Stimulated activated naive CD8-positive, alpha-beta T cell treated with anti-CD3 and anti-CD28 coated beads, Interleukin-15, Interleukin-2, amounts not matched to agents 100 ng/mL and 50 ng/mL, for 24 hours (primary cell): ENCODE measurements around the gene GPD1L.
"Not testable (repeated sequence)": the region's sequence is repeated elsewhere in the genome, so short reads cannot be mapped to it uniquely, and the experiment has no call there.

Experiments used
- H3K27ac Mint-ChIP-seq: one replicate; pipeline ENCODE4 v1.8.0; 2021; ENCODE audit warnings: mild to moderate bottlenecking, mixed read lengths
- H3K27me3 Mint-ChIP-seq: one replicate; pipeline ENCODE4 v1.8.0; 2021; ENCODE audit warnings: mixed read lengths
- H3K36me3 Mint-ChIP-seq: one replicate; pipeline ENCODE4 v1.8.0; 2021; ENCODE audit warnings: low read depth, mixed read lengths
- H3K4me1 Mint-ChIP-seq: one replicate; pipeline ENCODE4 v1.8.0; 2021; ENCODE audit warnings: low read depth, mixed read lengths
- H3K4me3 Mint-ChIP-seq: one replicate; pipeline ENCODE4 v1.8.0; 2021; ENCODE audit warnings: mild to moderate bottlenecking, mixed read lengths
- H3K9me3 Mint-ChIP-seq: one replicate; pipeline ENCODE4 v1.8.0; 2021; ENCODE audit warnings: mixed read lengths

The GPD1L gene

DNA sequence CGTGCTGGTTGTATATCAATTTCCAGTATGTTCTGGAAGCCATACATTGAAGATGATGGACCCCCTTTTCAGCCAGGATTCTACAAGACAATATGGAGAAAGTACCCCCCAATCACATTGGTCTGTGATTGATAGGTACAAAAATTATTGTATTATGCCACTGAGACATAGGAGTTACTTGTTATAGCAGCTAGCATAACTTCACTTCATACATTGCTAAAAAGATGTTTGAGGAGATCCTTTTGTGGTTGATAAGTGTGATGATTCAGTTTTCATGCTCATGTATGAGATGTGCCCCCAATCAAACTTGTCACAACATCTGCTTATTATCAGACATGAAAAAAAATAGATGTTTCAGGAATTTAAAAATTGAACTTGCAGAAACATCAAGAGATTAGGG, 66.0 kb downstream of the GPD1L start:
- no peak overlapping the region for H3K27ac Mint-ChIP-seq
- no peak overlapping the region for H3K4me3 Mint-ChIP-seq
- peaks cover 3% of the 10 kb centered on the region for H3K4me1 Mint-ChIP-seq
- H3K9me3 Mint-ChIP-seq: peaks cover 12% of the 10 kb centered on the region
- H3K36me3 Mint-ChIP-seq: peaks cover 39% of the 10 kb centered on the region
- no peaks in the 10 kb centered on the region for H3K27me3 Mint-ChIP-seq

DNA sequence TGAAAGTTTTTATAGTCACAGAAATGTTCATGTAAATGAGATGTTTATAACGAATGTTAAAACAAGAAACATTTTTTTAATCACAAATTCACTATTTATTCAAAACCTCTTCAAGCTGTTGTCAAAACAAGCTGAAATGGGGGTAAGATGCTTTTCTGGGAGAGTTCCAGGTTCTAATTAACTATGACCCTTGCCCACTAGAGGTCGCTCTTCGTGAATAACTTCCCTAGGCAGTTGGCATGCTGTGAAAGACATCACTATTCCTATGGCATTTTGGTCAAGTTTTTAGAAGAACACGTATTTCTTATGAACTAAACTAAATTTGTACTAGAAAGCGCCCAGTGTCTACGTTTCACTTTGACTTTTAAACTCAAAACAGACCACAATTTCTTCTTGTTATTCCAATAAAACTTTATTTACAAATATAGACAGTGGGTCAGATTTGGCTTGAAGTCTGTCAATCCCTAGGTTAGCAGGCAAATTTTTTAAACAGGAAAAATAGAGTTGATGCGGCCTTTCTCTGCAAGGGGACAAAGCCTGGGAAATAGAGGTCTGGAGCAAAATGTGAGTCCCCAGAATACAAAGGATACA, 69.3 kb downstream of the GPD1L start:
- peaks cover 7% of the 10 kb centered on the region for H3K4me1 Mint-ChIP-seq
- no peaks in the 10 kb centered on the region for H3K27me3 Mint-ChIP-seq
- H3K36me3 Mint-ChIP-seq: peaks cover 14% of the 10 kb centered on the region
- H3K9me3 Mint-ChIP-seq: peaks cover 12% of the 10 kb centered on the region
- no peak overlapping the region for H3K27ac Mint-ChIP-seq
- H3K4me3 Mint-ChIP-seq: no peak overlapping the region

DNA sequence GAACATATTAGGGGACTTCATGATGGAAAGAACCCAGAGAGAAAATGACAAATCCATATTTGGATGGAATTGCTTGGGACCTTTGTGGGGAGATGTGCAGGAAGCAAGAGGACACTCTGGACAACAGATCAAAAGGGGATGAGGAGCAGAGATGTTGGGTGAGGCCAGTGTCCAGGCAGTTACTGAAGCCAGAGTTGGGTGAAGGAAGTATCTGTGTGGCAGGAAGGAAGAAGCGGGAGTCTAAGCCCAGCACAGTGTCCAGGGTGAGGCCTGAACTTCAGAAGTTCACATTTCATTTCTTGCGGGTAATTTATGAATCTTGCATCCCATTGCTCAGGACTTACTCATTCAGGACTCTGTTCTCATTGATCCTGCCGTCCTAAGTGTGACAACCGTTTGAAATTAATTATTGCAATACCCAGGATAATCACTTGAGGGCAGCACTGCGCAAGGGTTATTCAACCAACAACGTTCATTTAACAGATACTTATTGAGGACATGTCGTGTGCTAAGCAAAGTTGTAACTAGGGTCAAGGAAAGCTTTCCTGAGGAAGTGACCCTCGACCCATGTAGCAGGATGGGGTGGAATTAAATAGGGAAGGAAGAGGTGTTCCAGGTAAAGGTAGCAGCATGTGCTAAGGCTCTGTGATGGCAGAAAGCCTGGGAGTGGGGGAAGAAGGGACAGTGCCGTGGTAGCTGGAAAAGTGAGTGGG, 70.7 kb downstream of the GPD1L start:
- peak overlapping the region; percentile 50 for H3K27ac Mint-ChIP-seq
- peaks cover 2% of the 10 kb centered on the region for H3K9me3 Mint-ChIP-seq
- peaks cover 3% of the 10 kb centered on the region for H3K36me3 Mint-ChIP-seq
- no peaks in the 10 kb centered on the region for H3K27me3 Mint-ChIP-seq
- H3K4me3 Mint-ChIP-seq: peak overlapping the region; percentile 75
- H3K4me1 Mint-ChIP-seq: peaks cover 7% of the 10 kb centered on the region

DNA sequence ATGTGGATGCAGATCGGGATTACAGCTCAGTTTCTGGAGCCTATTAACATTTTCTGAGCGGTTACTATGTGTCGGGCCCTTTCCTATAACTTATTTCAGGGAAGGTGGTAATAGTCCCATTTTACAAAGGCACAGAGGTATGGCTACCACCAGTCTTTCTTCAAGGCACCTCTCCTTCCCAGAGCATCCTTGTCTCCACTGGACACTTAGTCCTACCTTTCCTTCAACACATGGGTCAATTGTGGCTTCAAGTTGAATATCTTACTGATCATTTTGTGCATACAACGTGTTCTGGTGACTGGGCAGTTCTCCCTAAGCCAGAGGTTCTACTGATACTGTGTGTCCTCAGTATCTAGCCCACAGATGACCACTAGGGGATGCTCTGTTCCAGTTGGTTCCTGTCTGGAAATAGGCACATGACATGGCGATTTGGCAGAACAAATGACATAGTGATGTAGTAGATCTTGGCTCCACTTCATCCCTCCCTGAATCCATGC, 71.3 kb downstream of the GPD1L start:
- Mint-ChIP-seq H3K4me3 (peak overlapping the region; percentile 75), H3K9me3 (no peaks in the 10 kb centered on the region), H3K27me3 (peaks cover 1% of the 10 kb centered on the region), H3K4me1 (peaks cover 7% of the 10 kb centered on the region), H3K36me3 (no peaks in the 10 kb centered on the region), H3K27ac (peak overlapping the region; percentile 50)

DNA sequence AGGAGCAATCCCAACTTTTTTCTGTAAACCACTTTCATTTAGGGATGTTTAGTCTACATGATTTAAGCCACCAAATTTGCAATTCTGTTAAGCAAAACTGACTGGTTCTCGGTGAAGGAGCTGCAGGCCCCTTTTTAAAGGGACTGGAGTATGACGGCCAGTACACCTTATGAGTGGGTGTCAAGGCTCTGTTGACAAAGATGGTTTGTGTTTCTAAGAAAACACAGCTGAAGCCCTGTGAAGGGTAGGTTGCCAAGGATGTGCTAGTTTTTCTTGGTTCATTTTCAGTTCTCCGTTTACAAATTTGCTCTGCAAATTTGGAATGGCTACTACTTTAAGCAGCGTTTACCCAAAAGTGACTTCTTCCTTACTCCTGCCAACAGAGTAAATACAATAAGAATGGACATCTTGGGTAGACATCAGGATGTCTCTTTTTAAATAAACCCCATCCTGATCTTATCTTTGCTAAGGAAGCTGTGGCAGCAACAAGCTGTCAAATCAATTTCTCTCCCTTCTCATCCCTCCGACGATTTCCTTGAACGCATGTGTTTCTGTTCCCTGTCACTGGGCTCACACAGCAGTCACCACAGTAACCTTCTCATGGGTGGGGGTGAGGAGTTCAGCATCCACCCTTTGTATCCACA, 73.8 kb downstream of the GPD1L start:
- Mint-ChIP-seq H3K27me3 (peaks cover 12% of the 10 kb centered on the region), H3K4me3 (no peak overlapping the region), H3K9me3 (no peaks in the 10 kb centered on the region), H3K4me1 (peaks cover 7% of the 10 kb centered on the region), H3K27ac (no peak overlapping the region), H3K36me3 (no peaks in the 10 kb centered on the region)

DNA sequence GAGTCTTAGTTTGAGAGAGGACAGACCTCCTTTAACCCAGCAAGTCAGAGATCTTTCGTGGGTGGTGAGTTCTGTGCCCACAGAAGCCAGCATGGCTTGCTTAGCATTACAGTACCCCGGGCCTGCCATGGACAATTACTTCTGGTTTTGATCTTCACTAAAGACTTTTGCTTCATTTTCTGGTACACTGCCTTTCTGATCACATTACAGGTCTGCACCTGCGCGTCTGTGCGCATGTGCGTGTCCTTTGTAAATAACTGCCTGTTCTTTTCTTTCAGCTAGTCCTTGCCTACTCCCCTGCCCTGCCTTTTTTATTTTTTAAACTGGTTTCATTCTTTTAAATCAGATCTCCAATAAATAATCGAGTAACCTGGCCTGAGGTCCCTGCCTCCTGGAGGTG, 74.9 kb downstream of the GPD1L start:
- H3K9me3 Mint-ChIP-seq: no peaks in the 10 kb centered on the region
- H3K36me3 Mint-ChIP-seq: no peaks in the 10 kb centered on the region
- H3K27ac Mint-ChIP-seq: no peak overlapping the region
- peaks cover 7% of the 10 kb centered on the region for H3K4me1 Mint-ChIP-seq
- peaks cover 12% of the 10 kb centered on the region for H3K27me3 Mint-ChIP-seq
- H3K4me3 Mint-ChIP-seq: no peak overlapping the region

DNA sequence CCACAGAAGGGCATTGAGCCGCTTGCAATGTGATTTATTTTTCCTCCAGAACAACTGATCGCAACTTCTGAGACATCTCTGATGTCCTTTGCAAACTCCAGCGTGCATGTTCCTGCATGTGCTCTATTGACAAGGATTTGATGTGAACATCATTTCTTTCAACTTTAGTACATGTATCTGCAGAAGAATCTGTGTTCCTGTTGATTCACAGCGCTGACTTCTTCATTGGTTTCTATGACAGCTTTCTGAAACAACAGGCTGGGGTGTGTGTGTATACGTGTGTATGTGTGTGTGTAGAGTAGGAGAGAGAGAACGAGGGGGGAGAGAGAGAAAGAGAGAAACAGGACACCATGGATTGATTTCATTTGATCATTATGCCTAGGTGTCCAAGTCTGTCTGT, 75.4 kb downstream of the GPD1L start:
- peaks cover 12% of the 10 kb centered on the region for H3K27me3 Mint-ChIP-seq
- H3K9me3 Mint-ChIP-seq: no peaks in the 10 kb centered on the region
- H3K4me3 Mint-ChIP-seq: no peak overlapping the region
- H3K4me1 Mint-ChIP-seq: peaks cover 7% of the 10 kb centered on the region
- H3K27ac Mint-ChIP-seq: no peak overlapping the region
- no peaks in the 10 kb centered on the region for H3K36me3 Mint-ChIP-seq

DNA sequence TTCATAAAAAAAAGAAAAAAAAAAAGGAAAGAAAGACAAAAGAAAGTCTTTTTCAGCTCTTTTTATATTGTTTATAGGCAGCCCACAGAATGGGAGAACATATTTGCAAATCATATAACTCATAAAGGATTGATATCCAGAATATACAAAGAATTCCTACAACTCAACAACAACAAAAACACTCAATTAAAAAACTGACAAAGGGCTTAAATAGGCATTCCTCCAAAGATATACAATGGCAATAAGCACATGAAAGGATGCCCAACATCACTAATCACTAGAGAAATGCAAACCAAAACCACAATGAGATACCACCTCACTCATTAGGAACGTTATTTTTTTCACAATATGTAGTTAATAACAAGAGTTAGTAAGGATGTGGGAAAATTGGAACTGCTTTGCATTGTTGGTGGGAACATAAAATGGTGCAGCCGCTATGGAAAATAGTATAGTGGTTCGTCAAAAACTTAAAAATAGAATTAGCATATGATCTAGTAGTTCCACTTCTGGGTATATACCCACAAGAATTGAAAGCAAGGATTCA, 77.8 kb downstream of the GPD1L start:
- H3K4me1 Mint-ChIP-seq: no peaks in the 10 kb centered on the region
- no peak overlapping the region for H3K27ac Mint-ChIP-seq
- H3K36me3 Mint-ChIP-seq: no peaks in the 10 kb centered on the region
- H3K4me3 Mint-ChIP-seq: no peak overlapping the region
- peaks cover 12% of the 10 kb centered on the region for H3K27me3 Mint-ChIP-seq
- no peaks in the 10 kb centered on the region for H3K9me3 Mint-ChIP-seq

DNA sequence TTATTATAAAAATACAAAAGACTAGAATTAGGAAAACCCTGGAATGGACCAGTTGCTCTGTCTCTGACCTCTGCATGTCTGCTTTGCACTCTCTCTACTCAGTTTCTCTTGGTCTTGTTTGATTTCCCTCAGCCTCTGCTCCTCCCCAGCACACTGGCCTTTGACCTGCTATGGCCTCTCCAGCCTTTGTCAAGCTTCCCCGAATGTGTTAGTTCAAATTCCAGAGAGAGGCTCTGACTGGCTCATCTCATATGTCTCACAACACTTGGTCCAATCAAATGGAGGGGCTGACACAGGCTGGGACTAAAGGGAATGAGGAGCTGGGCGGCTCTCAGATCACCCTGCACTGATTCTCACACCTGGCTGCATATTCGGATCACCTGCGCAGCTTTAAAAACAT, 79.7 kb downstream of the GPD1L start:
- no peak overlapping the region for H3K4me3 Mint-ChIP-seq
- H3K27me3 Mint-ChIP-seq: peaks cover 12% of the 10 kb centered on the region
- no peaks in the 10 kb centered on the region for H3K4me1 Mint-ChIP-seq
- H3K27ac Mint-ChIP-seq: no peak overlapping the region
- no peaks in the 10 kb centered on the region for H3K36me3 Mint-ChIP-seq
- H3K9me3 Mint-ChIP-seq: no peaks in the 10 kb centered on the region

DNA sequence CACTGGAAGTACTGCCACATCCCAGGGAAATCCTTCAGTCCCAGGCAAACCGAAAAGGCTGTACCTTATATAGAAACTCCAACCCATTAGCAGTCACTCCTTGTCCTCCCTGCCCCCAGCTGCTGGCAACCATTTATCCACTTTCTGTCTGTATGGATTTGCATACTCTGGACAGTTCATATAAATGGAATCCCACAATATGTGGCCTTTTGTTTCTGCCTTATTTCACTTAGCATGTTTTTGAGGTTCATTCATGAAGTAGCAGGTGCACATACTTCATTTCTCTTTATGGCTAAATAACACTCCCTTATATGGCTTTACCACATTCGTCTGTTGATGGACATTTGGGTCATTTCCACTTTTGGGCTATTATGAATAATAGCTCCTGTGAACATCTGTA, 80.5 kb downstream of the GPD1L start:
- Mint-ChIP-seq H3K4me1 (no peaks in the 10 kb centered on the region), H3K27ac (no peak overlapping the region), H3K27me3 (peaks cover 12% of the 10 kb centered on the region), H3K9me3 (no peaks in the 10 kb centered on the region), H3K4me3 (no peak overlapping the region), H3K36me3 (no peaks in the 10 kb centered on the region)

DNA sequence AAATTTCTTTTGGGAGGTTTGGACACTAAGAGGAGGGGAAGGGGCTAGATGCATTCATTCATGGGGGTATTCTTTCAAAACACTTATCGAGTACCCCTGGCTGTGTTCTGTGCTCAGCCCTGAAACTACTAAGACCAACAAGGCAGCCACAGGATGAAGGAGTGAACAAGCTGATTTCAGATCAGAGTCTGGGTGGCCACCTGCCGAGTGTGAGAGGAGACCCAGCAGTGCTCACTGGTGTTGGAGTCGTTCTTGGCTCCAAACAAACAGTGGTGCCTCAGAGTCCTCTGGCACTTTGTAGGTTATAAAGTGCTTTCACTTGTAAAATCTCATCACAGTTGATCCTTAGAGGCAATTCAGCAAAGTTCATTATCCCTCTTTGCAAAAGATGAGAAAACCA, 83.3 kb downstream of the GPD1L start:
- Mint-ChIP-seq H3K27me3 (peaks cover 3% of the 10 kb centered on the region), H3K4me3 (no peak overlapping the region), H3K36me3 (no peaks in the 10 kb centered on the region), H3K27ac (no peak overlapping the region), H3K9me3 (no peaks in the 10 kb centered on the region), H3K4me1 (no peaks in the 10 kb centered on the region)

DNA sequence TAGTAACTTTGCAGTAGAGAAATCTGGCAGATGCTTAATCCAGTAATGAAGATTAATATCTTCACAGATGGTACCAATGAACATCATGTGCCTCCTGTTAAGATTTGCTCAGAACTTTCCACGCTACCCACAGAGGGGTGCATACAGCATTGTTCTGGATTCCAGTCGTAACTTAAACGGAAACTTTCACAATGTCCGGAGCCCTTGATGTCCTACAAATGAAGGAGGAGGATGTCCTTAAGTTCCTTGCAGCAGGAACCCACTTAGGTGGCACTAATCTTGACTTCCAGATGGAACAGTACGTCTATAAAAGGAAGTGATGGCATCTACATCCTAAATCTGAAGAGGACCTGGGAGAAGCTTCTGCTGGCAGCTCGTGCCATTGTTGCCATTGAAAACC, 84.1 kb downstream of the GPD1L start:
- H3K36me3 Mint-ChIP-seq, H3K4me1 Mint-ChIP-seq, H3K27ac Mint-ChIP-seq, H3K9me3 Mint-ChIP-seq, H3K4me3 Mint-ChIP-seq, H3K27me3 Mint-ChIP-seq: not testable (repeated sequence)

DNA sequence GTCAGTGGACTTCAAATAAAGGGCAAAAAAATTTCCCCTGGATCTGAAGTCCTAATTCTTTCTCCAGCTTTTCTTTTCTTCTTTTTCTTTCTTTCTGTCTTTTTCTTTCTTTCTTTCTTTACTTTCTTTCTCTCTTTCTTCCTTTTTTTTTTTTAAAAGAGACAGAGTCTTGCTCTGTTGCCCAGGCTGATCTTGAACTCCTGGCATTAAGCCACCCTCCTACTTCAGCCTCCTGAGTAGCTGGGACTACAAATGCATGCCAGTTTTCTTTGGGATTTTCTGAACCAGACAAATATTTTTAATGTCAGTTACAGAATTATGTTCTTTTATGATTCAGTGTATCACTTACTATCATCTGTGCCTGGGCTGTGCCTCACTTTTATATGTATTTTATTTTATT, 86.7 kb downstream of the GPD1L start:
- no peaks in the 10 kb centered on the region for H3K4me1 Mint-ChIP-seq
- no peaks in the 10 kb centered on the region for H3K36me3 Mint-ChIP-seq
- H3K4me3 Mint-ChIP-seq: no peak overlapping the region
- H3K9me3 Mint-ChIP-seq: no peaks in the 10 kb centered on the region
- peaks cover 4% of the 10 kb centered on the region for H3K27me3 Mint-ChIP-seq
- no peak overlapping the region for H3K27ac Mint-ChIP-seq

DNA sequence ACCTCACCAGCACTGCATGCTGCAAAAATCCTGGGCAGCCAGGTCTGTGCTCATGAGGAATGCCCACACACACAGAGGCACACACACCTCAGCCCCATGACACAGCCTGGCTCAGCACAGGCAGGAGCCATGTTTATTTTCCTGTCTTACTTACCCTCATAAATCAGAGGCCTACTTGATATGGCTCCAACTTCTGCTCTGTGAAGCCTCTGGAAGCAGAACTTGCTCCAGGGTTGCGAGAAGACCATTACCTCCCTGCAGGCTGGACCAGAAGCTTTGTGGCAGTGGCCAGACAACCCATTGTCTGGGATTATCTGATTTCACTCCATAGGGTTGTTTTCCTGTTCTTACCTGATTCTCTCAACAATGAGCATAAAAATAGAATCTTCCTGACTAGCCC, 88.2 kb downstream of the GPD1L start:
- H3K27me3 Mint-ChIP-seq: peaks cover 4% of the 10 kb centered on the region
- H3K36me3 Mint-ChIP-seq: no peaks in the 10 kb centered on the region
- H3K27ac Mint-ChIP-seq: no peak overlapping the region
- H3K4me1 Mint-ChIP-seq: no peaks in the 10 kb centered on the region
- no peak overlapping the region for H3K4me3 Mint-ChIP-seq
- no peaks in the 10 kb centered on the region for H3K9me3 Mint-ChIP-seq

DNA sequence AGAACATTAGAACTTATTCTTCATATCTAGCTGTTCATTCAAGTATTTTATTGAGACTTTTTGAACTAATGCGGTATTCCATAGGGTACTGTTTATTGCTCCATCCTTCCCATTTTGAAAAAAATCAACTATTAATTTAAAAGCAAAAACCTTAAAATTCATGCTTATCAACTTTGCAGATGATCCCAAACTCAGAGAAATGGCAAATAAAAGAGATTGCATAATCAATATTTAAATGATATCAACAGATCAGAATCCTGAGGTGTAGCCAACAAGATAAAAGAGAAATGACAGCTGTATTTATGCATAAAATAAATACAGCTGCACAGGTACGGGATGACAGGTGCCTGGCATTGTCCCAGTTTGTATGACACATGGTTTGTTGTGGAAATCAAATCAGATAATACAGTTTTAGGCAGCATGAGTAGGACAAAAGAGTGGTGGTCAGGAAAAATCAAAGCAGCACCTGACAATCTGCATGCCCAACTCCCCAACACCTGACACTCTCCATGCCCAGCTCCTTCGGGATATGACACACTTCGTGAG, 89.6 kb downstream of the GPD1L start:
- Mint-ChIP-seq H3K27ac (no peak overlapping the region), H3K9me3 (no peaks in the 10 kb centered on the region), H3K27me3 (peaks cover 4% of the 10 kb centered on the region), H3K4me3 (no peak overlapping the region), H3K4me1 (no peaks in the 10 kb centered on the region), H3K36me3 (no peaks in the 10 kb centered on the region)
